IMR-90 (cell line): Measurements from ENCODE around the gene TMEM181. TPM values are rescaled to one million over a fixed set of nuclear protein-coding genes. Genes with fewer than 3 reads are reported as not detected.

Experiments used
- ATAC-seq: fragments of 200-7000 bp; cut with Tn5 transposase; 2 replicates; pipeline ENCODE4 v1.9.1; 2020; ENCODE audit warnings: low read depth, mild to moderate bottlenecking, moderate library complexity
- BruUV-seq: library from RNA; stranded (reverse); fragments of 400-500 nt; replicated peaks from 2 replicates; lab custom pipeline; 2021; lab: Mats Ljungman, UMichigan
- CTCF ChIA-PET: fragments of 300-600 bp; formaldehyde crosslinking; extraction: SDS; loops from one replicate; lab custom pipeline; 2021; ENCODE audit warnings: antibody characterized with exemption; lab: Yijun Ruan, JAX
- POLR2A ChIA-PET: fragments of 300-600 bp; sonication (Branson Sonifier 250); formaldehyde crosslinking; loops from one replicate; lab custom pipeline; 2022; ENCODE audit warnings: antibody characterized with exemption; ENCODE audit not compliant: unreplicated experiment; lab: Charles Lee
- DNase-seq: peaks from one replicate; pipeline ENCODE4 v3.0.0; 2013
- H2AFZ ChIP-seq: replicated peaks from 2 replicates; pipeline ENCODE3; 2013; ENCODE audit warnings: low read length, mild to moderate bottlenecking; ENCODE audit not compliant: poor library complexity
- H2AK5ac ChIP-seq: 2 replicates; pipeline ENCODE4 v1.6.1; 2013; ENCODE audit warnings: low read depth, low read length, inconsistent platforms
- H2AK9ac ChIP-seq: replicated peaks from 2 replicates; pipeline ENCODE3; 2013; ENCODE audit warnings: mild to moderate bottlenecking, low read depth, low read length, moderate library complexity; ENCODE audit not compliant: poor library complexity
- H2BK120ac ChIP-seq: 2 replicates; pipeline ENCODE4 v1.6.1; 2013; ENCODE audit warnings: low read depth, low read length, inconsistent platforms
- H2BK15ac ChIP-seq: 3 replicates; pipeline ENCODE4 v1.6.1; 2013; ENCODE audit warnings: low read depth, low read length, inconsistent platforms
- H2BK20ac ChIP-seq: 2 replicates; pipeline ENCODE4 v1.6.1; 2013; ENCODE audit warnings: low read depth, mild to moderate bottlenecking, inconsistent platforms, low read length, moderate library complexity
- H2BK5ac ChIP-seq: 2 replicates; pipeline ENCODE4 v1.6.1; 2013; ENCODE audit warnings: mild to moderate bottlenecking, low read depth, low read length, inconsistent platforms; ENCODE audit not compliant: poor library complexity, severe bottlenecking
- H3K14ac ChIP-seq: replicated peaks from 2 replicates; pipeline ENCODE4 v1.6.1; 2013; ENCODE audit warnings: low read depth, low read length, inconsistent platforms
- H3K18ac ChIP-seq: 2 replicates; pipeline ENCODE4 v1.6.1; 2013; ENCODE audit warnings: low read depth, low read length, control low read depth
- H3K23ac ChIP-seq: 2 replicates; pipeline ENCODE4 v1.6.1; 2013; ENCODE audit warnings: low read depth, low read length, inconsistent platforms
- H3K27ac ChIP-seq: 2 replicates; pipeline ENCODE4 v1.5.1; 2013; ENCODE audit warnings: mild to moderate bottlenecking, control low read depth, low read length; ENCODE audit not compliant: insufficient read depth
- H3K27me3 ChIP-seq: 2 replicates; pipeline ENCODE4 v1.6.1; 2013; ENCODE audit warnings: low read length; ENCODE audit not compliant: control insufficient read depth, insufficient read depth
- H3K36me3 ChIP-seq: 2 replicates; pipeline ENCODE4 v1.6.1; 2013; ENCODE audit warnings: low read length, mixed read lengths; ENCODE audit not compliant: control insufficient read depth, insufficient read depth
- H3K4ac ChIP-seq: 2 replicates; pipeline ENCODE4 v1.6.1; 2013; ENCODE audit warnings: low read depth, low read length, inconsistent platforms
- H3K4me1 ChIP-seq: 2 replicates; pipeline ENCODE4 v1.6.1; 2013; ENCODE audit warnings: low read length, mixed read lengths; ENCODE audit not compliant: control insufficient read depth, insufficient read depth
- H3K4me2 ChIP-seq: 2 replicates; pipeline ENCODE4 v1.6.1; 2013; ENCODE audit warnings: low read depth, mild to moderate bottlenecking, control low read depth, low read length, moderate library complexity
- H3K4me3 ChIP-seq: 2 replicates; pipeline ENCODE4 v1.5.1; 2013; ENCODE audit warnings: low read depth, mild to moderate bottlenecking, control low read depth, low read length, moderate library complexity; ENCODE audit not compliant: insufficient read depth
- H3K56ac ChIP-seq: 2 replicates; pipeline ENCODE4 v1.6.1; 2013; ENCODE audit warnings: low read length, inconsistent platforms; ENCODE audit not compliant: insufficient read depth; ENCODE audit errors: extremely low read depth
- H3K79me1 ChIP-seq, 2 experiments: 2 replicates each; pipeline ENCODE4 v1.6.1; 2013; ENCODE audit warnings: low read length in 2 of 2, inconsistent platforms in 1 of 2, low read depth in 1 of 2
- H3K9ac ChIP-seq: 2 replicates; pipeline ENCODE4 v1.6.1; 2013; ENCODE audit warnings: low read depth, low read length, control low read depth
- H3K9me1 ChIP-seq: 2 replicates; pipeline ENCODE4 v1.6.1; 2013; ENCODE audit warnings: low read length, inconsistent platforms; ENCODE audit not compliant: insufficient read depth
- H3K9me3 ChIP-seq: 2 replicates; pipeline ENCODE4 v1.6.1; 2013; ENCODE audit warnings: low read length; ENCODE audit not compliant: control insufficient read depth, insufficient read depth
- H4K20me1 ChIP-seq: 2 replicates; pipeline ENCODE4 v1.6.1; 2013; ENCODE audit warnings: low read length, inconsistent platforms; ENCODE audit not compliant: insufficient read depth
- H4K5ac ChIP-seq: 2 replicates; pipeline ENCODE4 v1.6.1; 2013; ENCODE audit warnings: mild to moderate bottlenecking, low read depth, low read length, control low read depth
- H4K8ac ChIP-seq, 2 experiments: 2 replicates each; pipeline ENCODE4 v1.6.1; 2013; ENCODE audit warnings: low read depth in 2 of 2, low read length in 2 of 2, control low read depth in 1 of 2, inconsistent platforms in 1 of 2
- H4K91ac ChIP-seq: 2 replicates; pipeline ENCODE4 v1.6.1; 2013; ENCODE audit warnings: low read depth, low read length, inconsistent platforms; ENCODE audit not compliant: insufficient read depth
- CTCF ChIP-seq: conservative IDR thresholded peaks from 2 replicates; pipeline ENCODE4 v1.5.1; 2012; ENCODE audit warnings: mild to moderate bottlenecking, low read depth, low read length, improper control_type of control experiment
- ELK1 ChIP-seq: fragments of 150-350 bp; IDR thresholded peaks from 2 replicates; pipeline ENCODE4 v1.6.1; 2016; ENCODE audit warnings: low read depth, mild to moderate bottlenecking, low read length, moderate library complexity, borderline replicate concordance
- NFE2L2 ChIP-seq: fragments of 150-350 bp; IDR thresholded peaks from 2 replicates; pipeline ENCODE4 v1.6.1; 2016; ENCODE audit warnings: low read depth, mild to moderate bottlenecking, low read length
- RCOR1 ChIP-seq: IDR thresholded peaks from 2 replicates; pipeline ENCODE4 v1.6.1; 2012; ENCODE audit warnings: mild to moderate bottlenecking, low read length, improper control_type of control experiment; ENCODE audit not compliant: insufficient replicate concordance
- RFX5 ChIP-seq: IDR thresholded peaks from 2 replicates; pipeline ENCODE4 v1.8.0; 2012; ENCODE audit warnings: low read depth, mild to moderate bottlenecking, low read length, moderate library complexity
- WGBS, 2 experiments: methylation state at CpG; one replicate each; pipeline versions ENCODE4 v1.1.5 to v1.1.7; 2013; ENCODE audit warnings: missing lambda C conversion rate in 2 of 2; ENCODE audit not compliant: insufficient read length in 1 of 2; ENCODE audit errors: extremely low coverage in 2 of 2; 5-methylcytosine and 5-hydroxymethylcytosine counted together
- dilution Hi-C: fragments of 300-500 bp; cut with HindIII; formaldehyde crosslinking; loops from one replicate; pipeline ENCODE4 v1.14.3; 2018; ENCODE audit warnings: low sequenced_read_pairs; ENCODE audit not compliant: unreplicated experiment
- in situ Hi-C: fragments of 300-500 bp; cut with MboI; formaldehyde crosslinking; loops from 3 replicates; pipeline ENCODE4 v1.14.3; 2019; ENCODE audit warnings: low sequenced_read_pairs, inconsistent platforms, mixed read lengths
- intact Hi-C: fragments of 100-400 bp; cut with micrococcal nuclease; formaldehyde crosslinking; loops from 2 replicates; pipeline ENCODE4 v1.10.0; 2022
- polyA plus RNA-seq, 3 experiments: library from polyadenylated mRNA; depleted of rRNA; stranded (reverse); fragments of >200 nt; gene quantifications; 2 replicates each; pipeline ENCODE4 v1.2.3, GENCODE V29; 2012; ENCODE audit warnings: low replicate concordance in 1 of 3
- total RNA-seq: library from RNA; depleted of rRNA; stranded (reverse); fragments of >200 nt; gene quantifications from 2 replicates; pipeline ENCODE4 v1.2.3, GENCODE V29; 2012

TMEM181 gene
- total and polyA plus RNA-seq, 2 of the 4 experiments (the other 2 are of a cell fraction), result 22.8 to 27.8 TPM

- Histone ChIP-seq H2AK9ac (no peak overlapping the region), H3K56ac (no peak overlapping the region), H2BK5ac (no peak overlapping the region), H4K8ac (no peak overlapping the region), H3K4ac (no peak overlapping the region), H4K91ac (no peak overlapping the region), H2AFZ (no peak overlapping the region), H4K20me1 (0 out of 2 replicates have a peak, but pooled peaks cover 5% of the 10 kb centered on the region), H3K27me3 (no peaks in the 10 kb centered on the region), H2AK5ac (no peak overlapping the region), H3K4me2 (no peak overlapping the region), H2BK120ac (no peak overlapping the region), H3K9me1 (no peaks in the 10 kb centered on the region), H3K4me1 (no peaks in the 10 kb centered on the region), H3K79me1 (peaks cover 21 to 45% of the 10 kb centered on the region in 2 experiments; a peak in 3 of 4 replicates), H3K23ac (no peak overlapping the region), H3K9ac (no peak overlapping the region), H3K14ac (no peak overlapping the region), H3K9me3 (no peaks in the 10 kb centered on the region), H3K27ac (no peak overlapping the region), H3K4me3 (no peak overlapping the region), H2BK20ac (no peak overlapping the region), H4K5ac (no peak overlapping the region), H2BK15ac (no peak overlapping the region), H3K18ac (no peak overlapping the region), H3K36me3 (peaks cover 34% of the 10 kb centered on the region)
- 95% methylated on average over 10 of the region's 15 CpGs; no CpG with 5 or more reads in 1 of the 2 experiments for WGBS, 2 experiments
- in situ Hi-C loops, result loop anchor here (5.0 kb wide), 1 partner anchor 376 kb away; no protein-coding TSS in a partner anchor
- dilution Hi-C loops, result no loop called here
- intact Hi-C loops, result no loop called here
- TF ChIP-seq RFX5 (no peak), CTCF (no peak), NFE2L2 (no peak), ELK1 (no peak), RCOR1 (no peak)
- BruUV-seq, result no TSS peak
- ATAC-seq, result no peak
- ChIA-PET POLR2A (interaction anchor here (0.6 kb wide), 1 partner anchor 128 kb away, joined by 12 read pairs; no protein-coding TSS in a partner anchor), CTCF (interaction anchor here (2.0 kb wide), 1 partner anchor 382 kb away, joined by 5 read pairs; no protein-coding TSS in a partner anchor)
- DNase-seq, result no peak
These were observed 43.6 kb downstream of the TMEM181 start for GRCh38 chr6:158603261-158604047.
